Sigmoid colon (tissue), 4 donors: ENCODE measurements around the gene RNU1-4.
"Not testable (repeated sequence)": the region's sequence is repeated elsewhere in the genome, so short reads cannot be mapped to it uniquely, and the experiment has no call there.

Experiments used
- EP300 ChIP-seq, 4 donors: sonication (generic); formaldehyde crosslinking; IDR thresholded peaks; one replicate each; pipeline ENCODE4 v1.6.1; 2017; ENCODE audit warnings: antibody characterized with exemption in 4 of 4
- POLR2A ChIP-seq, 2 donors: fragments of 450-650 bp; IDR thresholded peaks; one replicate each; pipeline ENCODE4 v1.6.1; 2016; ENCODE audit warnings: antibody characterized with exemption in 2 of 2, mild to moderate bottlenecking in 2 of 2, moderate library complexity in 2 of 2
- TF ChIP-seq, protein P1 (sequence below), 4 experiments: fragments of 450-650 bp in 3 of 4; fragments of 200-600 bp in 1 of 4; IDR thresholded peaks; one replicate each; pipeline ENCODE4 v1.5.1; 2016 to 2019; ENCODE audit warnings: antibody characterized with exemption in 4 of 4, mild to moderate bottlenecking in 3 of 4, moderate library complexity in 2 of 4

DNA sequence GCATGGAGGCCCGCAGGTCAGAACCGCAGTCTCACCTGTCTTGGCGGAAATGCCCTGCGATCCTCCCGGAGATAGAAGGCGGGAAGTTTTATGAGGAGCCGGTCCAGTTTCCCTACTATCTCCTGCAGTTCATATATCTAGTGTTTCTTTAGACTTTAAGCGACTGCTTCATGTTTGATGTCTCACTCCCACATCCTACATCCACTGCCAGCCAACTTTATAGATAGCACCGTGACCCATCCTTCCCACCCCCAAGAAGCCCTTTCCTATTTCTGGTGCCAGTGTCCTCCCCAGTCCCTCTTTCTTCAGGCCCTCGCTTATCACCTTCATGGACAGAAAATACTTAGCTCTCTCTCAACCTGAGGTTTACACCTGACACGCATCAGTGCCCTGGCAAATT, 914 bp downstream of the RNU1-4 start:
- TF ChIP-seq, protein P1, sequence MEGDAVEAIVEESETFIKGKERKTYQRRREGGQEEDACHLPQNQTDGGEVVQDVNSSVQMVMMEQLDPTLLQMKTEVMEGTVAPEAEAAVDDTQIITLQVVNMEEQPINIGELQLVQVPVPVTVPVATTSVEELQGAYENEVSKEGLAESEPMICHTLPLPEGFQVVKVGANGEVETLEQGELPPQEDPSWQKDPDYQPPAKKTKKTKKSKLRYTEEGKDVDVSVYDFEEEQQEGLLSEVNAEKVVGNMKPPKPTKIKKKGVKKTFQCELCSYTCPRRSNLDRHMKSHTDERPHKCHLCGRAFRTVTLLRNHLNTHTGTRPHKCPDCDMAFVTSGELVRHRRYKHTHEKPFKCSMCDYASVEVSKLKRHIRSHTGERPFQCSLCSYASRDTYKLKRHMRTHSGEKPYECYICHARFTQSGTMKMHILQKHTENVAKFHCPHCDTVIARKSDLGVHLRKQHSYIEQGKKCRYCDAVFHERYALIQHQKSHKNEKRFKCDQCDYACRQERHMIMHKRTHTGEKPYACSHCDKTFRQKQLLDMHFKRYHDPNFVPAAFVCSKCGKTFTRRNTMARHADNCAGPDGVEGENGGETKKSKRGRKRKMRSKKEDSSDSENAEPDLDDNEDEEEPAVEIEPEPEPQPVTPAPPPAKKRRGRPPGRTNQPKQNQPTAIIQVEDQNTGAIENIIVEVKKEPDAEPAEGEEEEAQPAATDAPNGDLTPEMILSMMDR (IDR thresholded peaks at IDR 0.05): not testable (repeated sequence)
- TF ChIP-seq EP300, POLR2A (IDR thresholded peaks at IDR 0.05): not testable (repeated sequence)
